OCI-LY3 (cell line): ENCODE results near the gene RNU7-1.

Experiments
- H2AFZ ChIP-seq: fragments of 200-600, 300-600 bp; shearing (Covaris generic); 2 replicates; pipeline ENCODE4 v1.6.0; 2014; ENCODE audit warnings: antibody characterized with exemption, low read depth, low read length
- H3K27ac ChIP-seq: fragments of 200-600, 300-600 bp; sonication (generic); 2 replicates; pipeline ENCODE4 v1.5.1; 2014; ENCODE audit warnings: mild to moderate bottlenecking, low read length, moderate library complexity, mixed read lengths
- H3K27me3 ChIP-seq: fragments of 200-600, 300-600 bp; sonication (generic); 2 replicates; pipeline ENCODE4 v1.6.1; 2014; ENCODE audit warnings: low read depth, low read length, mixed read lengths
- H3K36me3 ChIP-seq: fragments of 200-600, 300-600 bp; sonication (generic); replicated peaks from 2 replicates; pipeline ENCODE3; 2014; ENCODE audit warnings: low read depth, low read length, mixed read lengths
- H3K4me1 ChIP-seq: fragments of 300-600, 200-600 bp; sonication (generic); 2 replicates; pipeline ENCODE4 v1.6.1; 2014; ENCODE audit warnings: low read length, mixed read lengths
- H3K4me2 ChIP-seq: fragments of 200-600, 300-600 bp; sonication (generic); 2 replicates; pipeline ENCODE4 v1.6.1; 2014; ENCODE audit warnings: low read length, mixed read lengths
- H3K4me3 ChIP-seq: fragments of 300-600, 200-600 bp; sonication (generic); 2 replicates; pipeline ENCODE4 v1.5.1; 2014; ENCODE audit warnings: antibody characterized with exemption, mild to moderate bottlenecking, low read length, moderate library complexity
- H3K79me2 ChIP-seq: fragments of 300-600, 200-600 bp; shearing (Covaris generic); 2 replicates; pipeline ENCODE4 v1.6.1; 2014; ENCODE audit warnings: mild to moderate bottlenecking, low read length, mixed read lengths
- H3K9ac ChIP-seq: fragments of 300-600, 200-600 bp; shearing (Covaris generic); 2 replicates; pipeline ENCODE4 v1.6.0; 2014; ENCODE audit warnings: mild to moderate bottlenecking, low read length, moderate library complexity
- H3K9me3 ChIP-seq: fragments of 200-600, 300-600 bp; shearing (Covaris generic); 2 replicates; pipeline ENCODE4 v1.6.1; 2014; ENCODE audit warnings: low read length, mixed read lengths; ENCODE audit not compliant: insufficient read depth
- H4K20me1 ChIP-seq: fragments of 200-600, 300-600 bp; sonication (generic); 2 replicates; pipeline ENCODE4 v1.6.1; 2016; ENCODE audit warnings: low read length, mixed read lengths; ENCODE audit not compliant: insufficient read depth
- CTCF ChIP-seq: fragments of 200-600, 300-600 bp; sonication (generic); IDR thresholded peaks from 2 replicates; pipeline ENCODE4 v1.5.1; 2014; ENCODE audit warnings: antibody characterized with exemption, low read length, low read depth
- EZH2phosphoT487 ChIP-seq: fragments of 200-600 bp; shearing (Covaris generic); IDR thresholded peaks from 2 replicates; pipeline ENCODE4 v1.6.1; 2018; ENCODE audit warnings: antibody characterized with exemption, mixed run types, low read depth

The RNU7-1 gene

GRCh38 chr12:6950401-6950801 lies 6.8 kb downstream of the RNU7-1 start:
- H3K27ac ChIP-seq: peak overlapping the region; percentile 59
- peaks cover 60% of the 10 kb centered on the region for H3K4me1 ChIP-seq

GRCh38 chr12:6950811-6951540 lies 7.4 kb downstream of the RNU7-1 start, which contains the start of gene PTPN6:
PTPN6 (plus strand) TSS chr12:6951356; CDS start chr12:6951513, 157 bp downstream.
- Histone ChIP-seq H3K4me3 (peak within 1 kb of the TSS; percentile 84), H4K20me1 (peaks cover 4% of the 10 kb centered on the region; the same call in 1 of the 2 replicates), H3K4me1 (peaks cover 54% of the 10 kb centered on the region), H3K27ac (peak within 1 kb of the TSS; percentile 59), H3K79me2 (peaks cover 14% of the 10 kb centered on the region), H3K4me2 (peak within 1 kb of the TSS; percentile 94), H2AFZ (peak within 1 kb of the TSS; percentile 48; the same call in 1 of the 2 replicates), H3K36me3 (peaks cover 6% of the 10 kb centered on the region), H3K27me3 (no peaks in the 10 kb centered on the region), H3K9ac (peak within 1 kb of the TSS; percentile 87), H3K9me3 (no peaks in the 10 kb centered on the region)
- TF ChIP-seq CTCF (no peak), EZH2phosphoT487 (no peak)

More at GRCh38 chr12:6950401-6950801, 6.8 kb downstream of the RNU7-1 start:
- H3K9me3 ChIP-seq: no peaks in the 10 kb centered on the region
- H3K9ac ChIP-seq: peak overlapping the region; percentile 87
- H3K79me2 ChIP-seq: peaks cover 14% of the 10 kb centered on the region
- TF ChIP-seq EZH2phosphoT487 (no peak), CTCF (peak; percentile 44)
- peaks cover 3% of the 10 kb centered on the region for H3K36me3 ChIP-seq
- H2AFZ ChIP-seq: peak overlapping the region; percentile 48; the same call in 1 of the 2 replicates
- no peaks in the 10 kb centered on the region for H3K27me3 ChIP-seq
- H3K4me2 ChIP-seq: peak overlapping the region; percentile 94
- peaks cover 4% of the 10 kb centered on the region; the same call in 1 of the 2 replicates for H4K20me1 ChIP-seq
- peak overlapping the region; percentile 84 for H3K4me3 ChIP-seq

- Histone ChIP-seq H3K27me3 (no peaks in the 10 kb centered on the region), H3K4me1 (peaks cover 48% of the 10 kb centered on the region), H4K20me1 (peaks cover 4% of the 10 kb centered on the region; the same call in 1 of the 2 replicates), H3K36me3 (peaks cover 8% of the 10 kb centered on the region), H3K9ac (peak overlapping the region; percentile 87), H2AFZ (no peak overlapping the region), H3K9me3 (no peaks in the 10 kb centered on the region), H3K79me2 (peaks cover 14% of the 10 kb centered on the region), H3K4me2 (peak overlapping the region; percentile 94), H3K4me3 (peak overlapping the region; percentile 84), H3K27ac (peak overlapping the region; percentile 59)
- TF ChIP-seq EZH2phosphoT487: no peak
- TF ChIP-seq CTCF: no peak
These were observed 8.0 kb downstream of the RNU7-1 start for GRCh38 chr12:6951551-6952120.
